HCT116 (cell line): ENCODE data around the gene MBTD1. TPM values are rescaled to one million over a fixed set of nuclear protein-coding genes. Genes with fewer than 3 reads are reported as not detected.
A peak's percentile ranks its signal among the peaks of the same experiment; 100 is the strongest.

ENCODE experiments used
- ATAC-seq: fragments of 200-7000 bp; cut with Tn5 transposase; 2 replicates; pipeline ENCODE4 v1.9.1; 2020; ENCODE audit warnings: mild to moderate bottlenecking, moderate library complexity
- BruUV-seq: library from RNA; stranded (reverse); fragments of 400-500 nt; replicated peaks from 2 replicates; lab custom pipeline; 2021; lab: Mats Ljungman, UMichigan
- CTCF ChIA-PET: fragments of 300-600 bp; sonication (Branson Sonifier 250); formaldehyde crosslinking; loops from one replicate; lab custom pipeline; 2021; ENCODE audit warnings: antibody characterized with exemption; lab: Charles Lee
- POLR2A ChIA-PET: fragments of 300-600, 350-600 bp; sonication (Branson Sonifier 250); formaldehyde crosslinking; loops from one replicate; lab custom pipeline; 2021; ENCODE audit warnings: antibody characterized with exemption; lab: Charles Lee
- RAD21 ChIA-PET, 2 experiments: fragments of 300-600 bp; sonication (Branson Sonifier 250); formaldehyde crosslinking; loops; one replicate each; lab custom pipeline; 2023; ENCODE audit warnings: low total read pairs in 2 of 2; ENCODE audit not compliant: uncharacterized antibody in 2 of 2, unreplicated experiment in 2 of 2, low non-redundant PET in 1 of 2; lab: Charles Lee
- DNase-seq: peaks from one replicate; pipeline ENCODE4 v3.0.0-alpha.2; 2010; ENCODE audit warnings: low read depth, low spot score
- H2AFZ ChIP-seq: fragments of 200-600 bp; shearing (Covaris generic), sonication (generic); 2 replicates; pipeline ENCODE4 v1.6.1; 2017; ENCODE audit warnings: low read depth, mixed run types, mixed read lengths, antibody characterized with exemption, low read length; ENCODE audit not compliant: poor library complexity, severe bottlenecking
- H3K27ac ChIP-seq: 2 replicates; pipeline ENCODE4 v1.5.1; 2012; ENCODE audit warnings: low read depth, low read length
- H3K27me3 ChIP-seq: fragments of 200-600 bp; sonication (generic); 2 replicates; pipeline ENCODE4 v1.6.1; 2016; ENCODE audit warnings: mixed run types, low read length, mixed read lengths; ENCODE audit not compliant: insufficient read depth
- H3K36me3 ChIP-seq, 2 experiments: fragments of 200-500 bp in 1 of 2; fragments of 200-600 bp in 1 of 2; sonication (Bioruptor generic) in 1 of 2; sonication (generic) in 1 of 2; 2 replicates each; pipeline versions ENCODE4 v1.5.1 to v1.6.1; 2014 to 2016; ENCODE audit warnings: low read length in 2 of 2, inconsistent platforms in 1 of 2, mixed read lengths in 1 of 2, mixed run types in 1 of 2; ENCODE audit not compliant: insufficient read depth in 2 of 2, control insufficient read depth in 1 of 2
- H3K4me1 ChIP-seq, 2 experiments: fragments of 200-600 bp in 1 of 2; sonication (generic) in 1 of 2; 2 replicates each; pipeline versions ENCODE4 v1.5.1 to v1.6.1; 2012 to 2017; ENCODE audit warnings: low read length in 2 of 2, inconsistent platforms in 1 of 2, mild to moderate bottlenecking in 1 of 2, mixed read lengths in 1 of 2, mixed run types in 1 of 2, moderate library complexity in 1 of 2; ENCODE audit not compliant: insufficient read depth in 2 of 2, control insufficient read depth in 1 of 2
- H3K4me2 ChIP-seq: fragments of 200-600 bp; sonication (generic); 2 replicates; pipeline ENCODE4 v1.6.1; 2017; ENCODE audit warnings: mixed run types, low read length, mixed read lengths
- H3K4me3 ChIP-seq, 2 experiments: fragments of 200-600 bp in 1 of 2; sonication (generic) in 1 of 2; replicated peaks in 1 of 2; 2 replicates each; pipeline ENCODE4 v1.5.1; 2011 to 2016; ENCODE audit warnings: low read length in 2 of 2, control low read depth in 1 of 2, low read depth in 1 of 2, mild to moderate bottlenecking in 1 of 2, mixed read lengths in 1 of 2, mixed run types in 1 of 2
- H3K79me2 ChIP-seq: fragments of 200-600 bp; sonication (generic); 2 replicates; pipeline ENCODE4 v1.6.1; 2017; ENCODE audit warnings: mild to moderate bottlenecking, mixed run types, low read length, moderate library complexity, mixed read lengths; ENCODE audit not compliant: insufficient read depth
- H3K9ac ChIP-seq: fragments of 200-600 bp; sonication (generic); 2 replicates; pipeline ENCODE4 v1.6.1; 2016; ENCODE audit warnings: low read length, mixed read lengths
- H3K9me2 ChIP-seq: fragments of 200-600 bp; sonication (generic), shearing (Covaris generic); 2 replicates; pipeline ENCODE4 v1.6.1; 2017; ENCODE audit warnings: mixed run types, mild to moderate bottlenecking, moderate library complexity; ENCODE audit not compliant: insufficient read depth
- H3K9me3 ChIP-seq, 2 experiments: fragments of 200-500 bp in 1 of 2; fragments of 200-600 bp in 1 of 2; sonication (Bioruptor generic) in 1 of 2; sonication (generic) in 1 of 2; 2 replicates each; pipeline ENCODE4 v1.6.1; 2014 to 2017; ENCODE audit warnings: low read length in 2 of 2, mixed read lengths in 2 of 2, inconsistent platforms in 1 of 2, low read depth in 1 of 2, mild to moderate bottlenecking in 1 of 2, mixed run types in 1 of 2, moderate library complexity in 1 of 2; ENCODE audit not compliant: control insufficient read depth in 1 of 2, insufficient read depth in 1 of 2
- H4K20me1 ChIP-seq: fragments of 200-600 bp; sonication (generic), shearing (Covaris generic); 2 replicates; pipeline ENCODE4 v1.6.1; 2017; ENCODE audit warnings: mixed run types, mild to moderate bottlenecking, moderate library complexity; ENCODE audit not compliant: insufficient read depth
- ATF3 ChIP-seq: IDR thresholded peaks from 2 replicates; pipeline ENCODE4 v1.6.1; 2012
- CTCF ChIP-seq, 3 experiments: fragments of 200-600 bp in 1 of 3; sonication (generic) in 1 of 3; IDR thresholded peaks in 2 of 3; conservative IDR thresholded peaks in 1 of 3; 2 replicates each; pipeline ENCODE4 v1.5.1; 2012 to 2017; ENCODE audit warnings: low read depth in 2 of 3, low read length in 2 of 3, antibody characterized with exemption in 1 of 3, borderline replicate concordance in 1 of 3, control low read depth in 1 of 3, mild to moderate bottlenecking in 1 of 3, mixed read lengths in 1 of 3, mixed run types in 1 of 3, moderate library complexity in 1 of 3; ENCODE audit not compliant: insufficient read depth in 1 of 3
- EGR1 ChIP-seq: IDR thresholded peaks from 2 replicates; pipeline ENCODE4 v1.6.1; 2012; ENCODE audit warnings: low read depth
- POLR2A ChIP-seq: IDR thresholded peaks from 2 replicates; pipeline ENCODE4 v1.7.0; 2011; ENCODE audit warnings: borderline replicate concordance; ENCODE audit not compliant: insufficient read depth, insufficient read length; ENCODE audit errors: extremely low read depth
- POLR2AphosphoS5 ChIP-seq: IDR thresholded peaks from 2 replicates; pipeline ENCODE4 v1.6.1; 2011; ENCODE audit warnings: mild to moderate bottlenecking, low read depth, low read length, moderate library complexity
- RAD21 ChIP-seq: IDR thresholded peaks from 2 replicates; pipeline ENCODE4 v1.6.1; 2012; ENCODE audit warnings: low read depth, mild to moderate bottlenecking
- REST ChIP-seq: IDR thresholded peaks from 2 replicates; pipeline ENCODE4 v1.6.1; 2012; ENCODE audit warnings: low read depth
- YY1 ChIP-seq: IDR thresholded peaks from 2 replicates; pipeline ENCODE4 v1.6.1; 2011; ENCODE audit warnings: low read length, low read depth, moderate library complexity, mild to moderate bottlenecking; ENCODE audit not compliant: insufficient replicate concordance; ENCODE audit errors: extremely low read depth
- ZBTB33 ChIP-seq: IDR thresholded peaks from 2 replicates; pipeline ENCODE4 v1.6.1; 2011; ENCODE audit warnings: mild to moderate bottlenecking, low read length, moderate library complexity; ENCODE audit not compliant: insufficient replicate concordance; ENCODE audit errors: extremely low read depth
- intact Hi-C: fragments of 100-400 bp; cut with micrococcal nuclease; formaldehyde crosslinking; loops from 2 replicates; pipeline ENCODE4 v1.10.0; 2022
- total RNA-seq: library from RNA; stranded (reverse); gene quantifications from one replicate; pipeline ENCODE4 v1.2.1, GENCODE V29; 2021; ENCODE audit not compliant: unreplicated experiment

The MBTD1 gene
- total RNA-seq, 1 experiment from 2014 or later: 27.3 TPM

- peaks cover 28% of the 10 kb centered on the region; the same call in 1 of the 2 replicates for H4K20me1 ChIP-seq
- TSS peak; percentile 54 for BruUV-seq
- POLR2A ChIA-PET: interaction anchor here (0.7 kb wide), 1 partner anchor 9 kb away, joined by 3 read pairs; no protein-coding TSS in a partner anchor
- no peaks in the 10 kb centered on the region for H3K9me3 ChIP-seq
- peak overlapping the region; percentile 94 for H3K4me2 ChIP-seq
- H3K36me3 ChIP-seq: peaks cover 50 to 58% of the 10 kb centered on the region in 2 experiments
- intact Hi-C loops: loop anchor here (5.0 kb wide), 1 partner anchor 165 kb away; no protein-coding TSS in a partner anchor
- peaks cover 13 to 24% of the 10 kb centered on the region in 2 experiments; a peak in 3 of 4 replicates for H3K4me1 ChIP-seq
- ATAC-seq: peak; percentile 51
- H3K9me2 ChIP-seq: no peaks in the 10 kb centered on the region
- no peak overlapping the region for H2AFZ ChIP-seq
- H3K4me3 ChIP-seq: peak overlapping the region; percentile 90 to 91
- RAD21 ChIA-PET: no interaction called here
- H3K9ac ChIP-seq: peak overlapping the region; percentile 99
- no peak for DNase-seq
- TF ChIP-seq POLR2A (no peak), RAD21 (peak; percentile 68), EGR1 (0 out of 2 replicates have a peak, but pooled peaks have one; percentile 17), ZBTB33 (peak; percentile 17), ATF3 (no peak), REST (no peak), POLR2AphosphoS5 (peak; percentile 25), YY1 (peak; percentile 64), CTCF (IDR thresholded peaks at IDR 0.05 in 2 of 3, conservative IDR thresholded peaks at IDR 0.05 in 1 of 3; ENCODE audit: borderline replicate concordance in 1 of 3, insufficient read depth in 1 of 3, low read depth in 2 of 3, low read length in 2 of 3) (peak; percentile 61 to 95 (median 94))
- peak overlapping the region; percentile 96 for H3K27ac ChIP-seq
- H3K27me3 ChIP-seq: no peaks in the 10 kb centered on the region
- H3K79me2 ChIP-seq: peaks cover 66% of the 10 kb centered on the region
- CTCF ChIA-PET: interaction anchor here (1.1 to 1.7 kb wide), 2 partner anchors 13 to 14 kb away, joined by 3 to 14 read pairs; partner anchors contain the start of gene NME1
These were observed 92.6 kb downstream of the MBTD1 start for GRCh38 chr17:51166987-51167931.
